DMS53 treated with DMSO at 0.1 percent for 48 hours (cell line): Measurements from ENCODE around the gene ZDHHC24.

Experiments used
- DNase-seq: peaks from one replicate; lab custom pipeline; 2025; ENCODE audit not compliant: unreplicated experiment; lab: John Stamatoyannopoulos, UW

Gene ZDHHC24

DNA sequence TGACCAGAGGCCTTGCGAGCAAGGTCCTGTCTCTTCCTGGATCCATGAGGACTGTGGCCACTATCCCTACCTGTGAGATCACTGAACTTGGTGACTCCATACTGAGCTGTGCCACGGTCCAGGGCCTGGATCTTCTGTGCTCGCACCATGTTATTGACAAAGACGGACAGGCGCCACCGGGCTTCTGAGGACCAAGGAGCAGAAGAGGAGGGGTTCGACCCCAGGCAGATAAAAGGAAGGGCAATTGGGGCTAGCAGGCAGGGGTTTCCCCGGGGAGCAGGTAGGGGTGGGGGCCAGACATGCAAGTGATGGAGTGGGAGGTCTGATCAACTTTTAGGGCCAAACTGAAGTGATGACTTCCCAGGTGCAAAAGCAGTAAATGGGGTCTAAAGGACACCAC, 20.4 kb upstream of the ZDHHC24 start:
- DNase-seq, result no peak

DNA sequence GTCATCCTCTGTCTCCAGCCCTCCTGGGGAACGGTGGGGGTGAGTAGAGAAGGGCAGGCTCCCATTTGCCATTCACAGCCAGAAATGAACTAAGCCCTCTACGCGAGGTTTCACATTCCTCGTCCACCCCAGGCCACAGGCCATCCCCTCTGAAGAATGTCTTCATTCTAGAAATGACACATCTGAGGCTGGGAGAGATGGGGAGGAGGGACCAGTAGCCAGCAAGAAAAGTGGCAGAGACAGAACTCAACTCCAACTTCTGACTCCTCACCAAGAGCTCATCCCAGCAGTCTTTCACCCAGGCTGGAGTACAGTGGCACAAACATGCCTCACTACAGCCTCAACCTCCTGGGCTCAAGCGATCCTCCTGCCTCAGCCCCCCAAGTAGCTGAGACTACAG, 19.1 kb upstream of the ZDHHC24 start:
- no peak for DNase-seq

DNA sequence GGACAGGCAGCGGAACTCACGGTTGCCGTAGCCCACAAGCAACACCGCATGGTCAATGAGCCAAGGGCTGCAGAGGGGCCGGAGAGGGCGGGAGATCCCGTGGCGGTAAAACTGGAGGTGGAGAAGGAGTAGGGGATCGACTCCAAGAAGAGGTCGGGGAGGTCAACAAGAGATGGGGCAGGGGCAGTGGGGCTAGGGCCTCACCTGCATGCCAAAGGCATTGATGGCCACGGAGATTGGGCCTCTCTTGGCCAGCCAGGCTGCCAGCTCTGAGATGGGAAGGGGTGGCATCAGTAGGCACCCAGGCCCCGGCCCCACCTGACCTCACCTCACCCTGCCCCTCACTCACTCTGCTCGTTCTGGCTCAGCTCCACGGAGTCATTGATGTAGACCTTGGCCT, 18.7 kb upstream of the ZDHHC24 start:
- DNase-seq, result no peak

DNA sequence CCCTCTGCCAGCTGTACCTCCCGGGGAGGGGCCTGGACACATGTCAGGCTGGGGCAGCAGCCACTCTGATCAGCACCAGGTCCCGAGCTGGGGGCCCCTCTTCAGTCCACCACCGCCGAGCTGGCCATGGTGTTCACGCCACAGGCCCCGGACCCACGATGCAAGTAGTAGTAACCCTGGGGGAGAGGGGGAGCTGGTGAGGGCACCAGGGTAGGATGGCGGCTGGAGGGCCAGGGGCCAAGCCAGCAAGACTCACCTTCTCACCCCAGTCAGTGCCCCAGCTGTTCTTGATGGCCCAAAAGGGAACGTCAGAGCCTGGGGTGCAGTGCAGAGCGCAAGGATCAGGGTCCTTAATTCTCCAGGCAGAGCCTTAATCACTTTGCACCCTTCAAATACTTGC, 18.0 kb upstream of the ZDHHC24 start:
- no peak for DNase-seq

DNA sequence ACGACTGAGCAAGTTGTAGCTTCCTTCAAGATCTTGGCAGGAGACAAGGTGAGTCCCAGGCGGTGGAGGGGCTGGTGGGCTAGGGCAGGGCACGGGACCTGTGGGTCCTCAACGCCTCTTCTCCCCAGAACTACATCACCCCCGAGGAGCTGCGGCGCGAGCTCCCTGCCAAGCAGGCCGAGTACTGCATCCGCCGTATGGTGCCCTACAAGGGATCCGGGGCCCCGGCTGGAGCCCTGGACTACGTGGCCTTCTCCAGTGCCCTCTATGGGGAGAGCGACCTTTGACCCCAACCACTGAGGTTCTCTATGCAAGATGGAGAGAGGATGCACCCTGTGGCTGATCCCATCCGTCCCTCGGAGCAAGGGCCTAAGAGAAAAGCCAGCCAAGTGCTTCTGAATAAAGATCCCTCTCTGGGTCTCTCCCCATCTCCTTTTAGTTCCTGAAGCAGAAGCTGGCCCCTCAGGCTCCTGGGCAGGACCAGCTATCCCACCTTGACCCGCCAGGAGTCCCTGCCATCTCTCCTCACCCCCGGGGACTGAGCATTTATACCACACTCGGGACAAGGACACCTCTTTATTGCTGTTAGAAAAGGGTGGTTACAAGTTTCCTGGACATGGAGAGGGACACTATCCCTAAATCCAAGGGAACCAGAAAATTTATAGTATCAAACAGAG, 17.2 kb upstream of the ZDHHC24 start:
- no peak for DNase-seq

DNA sequence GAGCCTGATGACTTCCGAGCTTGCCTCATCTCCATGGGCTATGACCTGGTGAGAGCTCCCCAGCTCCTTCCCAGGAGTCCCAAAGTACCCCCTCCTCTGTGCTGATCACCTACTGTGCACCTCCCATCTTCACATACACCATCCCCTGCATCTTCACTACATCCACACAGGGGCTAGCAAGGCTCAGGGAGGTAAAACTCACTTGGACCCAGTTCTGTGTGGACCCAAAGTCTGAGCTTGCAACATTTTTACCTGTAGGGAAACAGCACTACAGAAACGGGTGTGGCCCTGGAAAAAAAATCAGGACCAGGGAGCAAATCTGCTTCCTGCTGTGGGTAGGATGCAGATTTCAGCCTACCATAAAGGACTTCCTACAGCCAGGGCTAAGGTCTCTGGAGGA, 16.4 kb upstream of the ZDHHC24 start:
- no peak for DNase-seq

DNA sequence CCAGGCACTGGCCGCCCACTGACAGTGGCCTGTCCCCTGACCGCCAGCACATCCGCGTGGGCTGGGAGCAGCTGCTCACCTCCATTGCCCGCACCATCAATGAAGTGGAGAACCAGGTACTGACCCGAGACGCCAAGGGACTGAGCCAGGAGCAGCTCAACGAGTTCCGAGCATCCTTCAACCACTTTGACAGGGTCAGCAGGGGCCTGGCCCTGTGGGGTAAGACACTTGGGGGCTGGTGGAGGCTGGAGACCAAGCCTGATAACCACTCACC, 16.1 kb upstream of the ZDHHC24 start:
- DNase-seq, result no peak

DNA sequence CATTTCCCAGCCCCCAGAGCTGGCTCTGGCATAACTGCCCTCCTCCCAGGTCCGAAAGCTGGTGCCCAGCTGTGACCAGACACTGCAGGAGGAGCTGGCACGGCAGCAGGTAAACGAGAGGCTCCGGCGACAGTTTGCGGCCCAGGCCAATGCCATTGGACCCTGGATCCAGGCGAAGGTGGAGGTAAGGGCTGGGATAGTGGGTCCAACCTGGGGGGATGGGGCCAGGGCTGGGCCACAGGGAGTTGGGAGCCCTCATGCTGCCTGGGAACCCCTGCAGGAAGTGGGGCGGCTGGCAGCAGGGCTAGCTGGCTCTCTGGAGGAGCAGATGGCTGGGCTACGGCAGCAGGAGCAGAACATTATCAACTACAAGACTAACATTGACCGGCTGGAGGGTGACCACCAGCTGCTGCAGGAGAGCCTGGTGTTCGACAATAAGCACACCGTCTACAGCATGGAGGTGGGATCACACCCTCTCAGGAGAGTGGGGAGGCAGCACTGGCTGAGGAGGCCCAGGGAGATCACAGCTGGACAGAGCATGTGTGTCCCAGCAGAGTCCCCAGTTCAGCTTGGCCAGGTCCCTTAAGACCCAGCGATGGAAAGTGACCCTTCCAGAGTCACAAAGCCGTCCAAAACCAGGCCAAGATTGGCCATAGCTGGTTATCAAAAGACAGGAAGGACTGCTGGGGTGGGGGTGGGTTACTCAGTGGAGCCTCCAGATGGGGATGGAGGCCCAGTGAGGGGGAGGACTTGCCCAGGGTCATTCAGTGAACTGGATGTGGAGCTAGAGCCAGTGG, 15.5 kb upstream of the ZDHHC24 start:
- no peak for DNase-seq

DNA sequence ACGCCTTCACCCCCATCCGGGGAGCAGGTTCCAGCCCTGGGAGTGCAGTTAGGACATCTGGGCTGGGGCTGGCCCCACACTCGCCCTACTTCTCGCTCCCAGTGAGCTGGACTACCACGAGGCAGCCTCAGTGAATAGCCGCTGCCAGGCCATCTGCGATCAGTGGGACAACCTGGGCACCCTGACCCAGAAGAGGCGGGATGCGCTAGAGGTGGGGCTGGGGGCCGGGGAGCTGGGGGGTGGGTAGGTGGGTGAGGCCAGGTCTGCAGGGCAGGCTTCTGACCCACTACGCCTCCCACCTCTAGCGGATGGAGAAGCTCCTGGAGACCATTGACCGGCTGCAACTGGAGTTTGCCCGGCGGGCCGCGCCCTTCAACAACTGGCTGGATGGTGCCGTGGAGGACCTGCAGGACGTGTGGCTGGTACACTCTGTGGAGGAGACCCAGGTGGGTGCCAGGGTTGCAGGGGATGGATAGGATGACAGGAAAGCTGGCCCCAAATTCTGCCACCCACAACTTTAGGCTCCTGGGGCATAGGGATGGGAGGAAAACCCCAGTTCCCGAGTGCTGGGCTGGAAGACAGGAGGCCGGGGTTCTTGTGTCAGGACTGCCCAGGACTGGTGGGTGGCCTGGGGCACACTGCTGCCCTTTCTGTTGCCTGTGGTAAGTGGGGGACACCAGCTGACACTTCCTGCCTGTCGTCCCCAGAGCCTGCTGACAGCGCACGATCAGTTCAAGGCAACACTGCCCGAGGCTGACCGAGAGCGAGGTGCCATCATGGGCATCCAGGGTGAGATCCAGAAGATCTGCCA, 14.2 kb upstream of the ZDHHC24 start:
- no peak for DNase-seq

DNA sequence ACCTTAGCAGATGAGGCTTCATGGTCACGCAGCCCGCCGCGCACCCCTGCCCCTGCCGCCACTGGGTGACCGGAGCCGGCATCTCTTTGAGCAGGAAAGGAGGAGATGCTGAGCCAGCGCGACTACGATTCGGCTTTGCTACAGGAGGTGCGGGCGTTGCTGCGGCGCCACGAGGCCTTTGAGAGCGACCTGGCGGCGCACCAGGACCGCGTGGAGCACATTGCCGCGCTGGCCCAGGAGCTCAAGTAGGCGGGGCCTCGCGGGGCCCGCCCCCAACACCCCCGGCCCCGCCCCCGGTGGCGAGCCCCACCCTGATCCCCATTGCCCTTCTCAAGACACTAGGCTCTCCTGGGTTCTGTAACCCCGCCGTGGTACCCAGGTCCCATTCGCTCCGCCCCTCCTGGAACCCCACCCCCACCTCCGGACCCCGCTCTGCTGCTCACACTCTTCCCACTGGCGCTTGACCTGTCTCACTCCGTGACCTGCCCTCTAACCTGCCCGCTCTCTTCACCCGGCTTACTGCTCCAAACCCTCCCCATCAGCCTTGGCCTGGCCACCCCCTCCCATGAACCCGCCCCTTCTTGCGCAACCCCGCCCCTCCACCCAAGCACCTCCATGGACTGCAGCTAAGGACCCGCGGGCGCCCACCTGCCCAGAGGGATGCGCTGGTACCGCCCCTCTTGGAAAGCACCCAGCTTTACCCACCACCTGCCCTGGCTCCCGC, 13.5 kb upstream of the ZDHHC24 start:
- peak; percentile 39 for DNase-seq

DNA sequence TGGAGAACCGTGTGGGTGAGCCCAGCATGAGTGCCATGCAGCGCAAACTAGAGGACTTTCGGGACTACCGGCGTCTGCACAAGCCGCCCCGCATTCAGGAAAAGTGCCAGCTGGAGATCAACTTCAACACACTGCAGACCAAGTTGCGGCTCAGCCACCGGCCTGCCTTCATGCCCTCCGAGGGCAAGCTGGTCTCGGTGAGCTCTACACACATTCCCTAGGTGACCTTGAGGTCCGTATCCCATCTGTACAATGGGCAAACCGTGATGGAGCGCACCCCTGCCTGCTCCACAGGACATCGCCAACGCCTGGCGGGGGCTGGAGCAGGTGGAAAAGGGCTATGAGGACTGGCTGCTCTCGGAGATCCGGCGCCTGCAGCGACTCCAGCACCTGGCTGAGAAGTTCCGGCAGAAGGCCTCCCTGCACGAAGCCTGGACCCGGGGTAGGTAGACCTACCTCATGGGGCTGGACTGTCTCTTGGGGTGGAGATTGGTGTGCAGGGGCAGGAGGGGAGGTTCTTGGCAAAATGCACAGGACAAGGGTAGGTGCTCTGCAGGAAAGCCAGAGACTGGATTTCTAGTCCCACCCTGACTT, 12.0 kb upstream of the ZDHHC24 start:
- DNase-seq, result no peak

DNA sequence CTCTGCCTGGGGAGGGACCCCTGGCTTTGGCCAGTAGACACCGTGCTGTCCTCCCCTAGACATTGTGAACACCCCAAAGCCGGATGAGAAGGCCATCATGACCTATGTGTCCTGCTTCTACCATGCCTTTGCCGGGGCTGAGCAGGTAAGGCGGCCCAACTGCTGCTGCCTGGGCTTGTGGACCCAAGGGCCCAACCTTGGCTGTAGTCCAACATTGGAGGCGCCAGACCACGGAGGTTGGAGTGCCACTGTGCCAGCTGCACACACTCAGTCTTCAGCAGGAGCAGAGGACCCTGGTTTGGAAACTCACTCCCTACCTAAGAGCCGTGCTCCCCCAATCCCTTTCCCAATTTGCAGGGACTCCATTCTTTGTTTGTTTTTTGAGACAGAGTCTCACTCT, 10.2 kb upstream of the ZDHHC24 start:
- DNase-seq, result peak; percentile 48

DNA sequence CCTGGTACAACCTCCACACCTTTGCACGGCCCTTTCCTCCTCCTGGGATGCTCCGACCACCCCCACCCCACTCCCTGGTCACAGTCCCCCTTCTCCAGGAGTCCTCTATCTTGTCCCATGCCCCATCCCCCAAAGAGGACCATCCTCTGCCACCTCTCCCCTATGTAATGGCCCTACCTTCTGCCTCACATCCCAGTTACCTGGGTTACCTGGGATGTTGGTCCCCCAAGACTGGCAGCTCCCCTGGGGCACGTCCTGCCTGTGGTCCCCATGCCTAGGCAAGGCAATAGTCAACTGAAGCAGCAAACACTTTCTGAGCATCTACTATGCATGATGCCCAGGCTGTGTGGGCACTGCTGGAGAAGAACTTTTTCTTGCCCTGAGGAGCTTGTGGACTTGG, 9.6 kb upstream of the ZDHHC24 start:
- no peak for DNase-seq

DNA sequence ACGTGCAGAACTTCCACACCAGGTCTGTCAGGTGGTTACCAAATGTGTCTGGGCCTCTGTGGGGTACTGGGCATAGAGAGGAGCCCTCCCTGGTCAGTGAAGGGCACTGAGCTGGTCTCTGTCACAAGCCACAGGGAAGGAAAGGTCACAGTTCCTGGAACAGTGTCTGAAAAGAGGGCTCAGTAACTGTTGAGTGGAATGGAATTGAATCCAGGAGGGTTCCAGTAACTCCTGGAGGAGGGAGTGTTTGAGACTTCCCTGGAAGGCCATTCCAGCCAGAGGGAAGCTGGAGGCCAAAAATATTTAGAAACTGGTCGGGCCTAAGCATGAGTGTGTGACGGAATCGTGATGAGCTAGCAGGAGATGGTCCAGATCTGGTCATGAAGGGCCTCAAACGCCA, 8.8 kb upstream of the ZDHHC24 start:
- DNase-seq, result no peak

DNA sequence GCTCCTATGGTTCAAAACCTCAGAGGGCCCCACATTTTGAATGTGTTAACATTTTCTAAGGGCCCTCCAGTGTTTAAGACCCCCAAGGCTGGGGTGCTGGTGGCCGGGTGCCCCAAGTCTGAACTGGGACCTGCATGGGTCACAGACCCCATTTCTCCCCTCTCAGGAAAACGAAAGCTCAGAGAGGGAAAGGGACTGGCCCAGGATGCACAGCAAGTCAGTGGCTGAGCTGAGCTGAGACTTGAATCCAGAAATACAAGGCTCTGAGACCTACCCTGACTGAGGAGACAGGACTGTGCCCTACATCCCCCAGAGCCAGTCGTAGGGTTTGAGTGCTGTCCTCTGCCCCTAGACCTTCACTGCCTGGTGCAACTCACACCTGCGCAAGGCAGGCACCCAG, 5.0 kb upstream of the ZDHHC24 start:
- DNase-seq, result no peak

DNA sequence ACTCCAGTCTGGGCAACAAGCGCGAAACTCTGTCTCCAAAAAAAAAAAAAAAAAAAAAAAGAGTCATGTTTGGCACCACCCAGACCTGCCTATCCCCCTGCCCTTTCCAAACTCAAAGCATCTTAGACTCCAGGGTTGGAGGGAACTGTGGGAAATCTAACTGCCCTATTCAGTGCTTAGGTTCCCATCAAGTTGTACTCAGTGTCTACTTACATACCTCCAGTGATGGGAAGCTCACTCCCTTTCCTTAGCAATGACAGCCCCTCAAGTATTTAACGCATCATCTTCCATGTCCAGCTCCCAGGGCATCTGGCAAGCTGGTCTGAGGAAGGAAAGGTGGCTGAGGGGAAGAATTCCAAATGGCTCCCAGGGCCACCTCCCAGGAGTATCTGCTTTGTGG, 3.8 kb upstream of the ZDHHC24 start:
- no peak for DNase-seq

DNA sequence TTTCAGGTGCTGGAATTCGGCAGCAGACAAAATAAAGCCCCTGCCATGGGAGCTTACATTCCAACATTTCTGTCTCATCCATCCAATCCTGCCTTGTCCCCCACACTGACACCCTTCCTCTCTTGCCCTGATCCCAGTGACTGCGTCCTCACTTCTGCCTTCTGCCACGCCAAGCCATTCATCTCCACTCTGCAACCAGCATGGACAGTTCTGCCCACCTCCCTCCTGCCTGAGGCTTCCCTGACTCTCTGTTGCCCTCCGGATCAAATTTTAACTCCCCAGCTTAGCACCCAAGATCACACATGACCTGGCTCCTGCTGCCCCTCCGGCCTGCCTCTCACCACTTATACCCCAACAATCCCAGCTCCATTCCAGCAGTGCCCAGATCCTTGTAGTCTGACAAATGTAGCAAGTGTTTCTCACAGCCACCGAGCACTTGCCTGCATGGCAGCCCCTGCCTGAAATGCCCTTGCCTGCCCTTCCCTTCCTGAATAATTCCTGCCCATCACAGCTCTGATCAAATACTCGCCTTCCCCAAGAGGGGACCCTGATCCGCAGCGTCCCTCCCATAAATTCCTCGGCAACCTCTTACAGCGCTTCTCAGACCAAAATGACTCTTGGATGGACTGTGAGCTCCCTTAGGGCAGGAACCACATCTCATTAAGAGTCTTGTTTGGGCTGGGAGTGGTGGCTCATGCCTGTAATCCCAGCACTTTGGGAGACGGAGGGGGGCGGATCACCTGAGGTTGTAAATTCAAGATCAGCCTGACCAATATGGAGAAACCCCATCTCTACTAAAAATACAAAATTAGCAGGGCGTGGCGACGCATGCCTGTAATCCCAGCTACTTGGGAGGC, 3.2 kb upstream of the ZDHHC24 start:
- DNase-seq, result no peak

DNA sequence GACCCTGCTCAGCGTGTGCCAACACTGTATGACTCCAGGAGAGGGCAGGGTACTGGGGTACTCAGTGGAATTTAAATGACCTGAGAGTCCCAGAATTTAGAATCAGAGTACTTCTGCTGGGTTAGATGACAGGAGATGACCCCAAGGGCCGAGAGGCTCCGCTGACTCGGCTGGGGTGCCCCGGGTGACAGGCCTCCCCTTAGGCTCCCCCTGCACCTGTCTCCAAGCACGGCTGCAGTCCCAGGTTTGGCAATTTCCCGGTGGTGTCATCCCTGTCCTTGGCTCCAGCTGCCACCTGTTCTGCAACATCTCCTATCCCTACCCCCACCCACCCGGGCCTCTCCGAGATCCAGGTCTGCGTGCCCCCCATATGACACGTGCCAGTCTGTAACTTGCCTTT, 2.2 kb upstream of the ZDHHC24 start:
- DNase-seq, result no peak

DNA sequence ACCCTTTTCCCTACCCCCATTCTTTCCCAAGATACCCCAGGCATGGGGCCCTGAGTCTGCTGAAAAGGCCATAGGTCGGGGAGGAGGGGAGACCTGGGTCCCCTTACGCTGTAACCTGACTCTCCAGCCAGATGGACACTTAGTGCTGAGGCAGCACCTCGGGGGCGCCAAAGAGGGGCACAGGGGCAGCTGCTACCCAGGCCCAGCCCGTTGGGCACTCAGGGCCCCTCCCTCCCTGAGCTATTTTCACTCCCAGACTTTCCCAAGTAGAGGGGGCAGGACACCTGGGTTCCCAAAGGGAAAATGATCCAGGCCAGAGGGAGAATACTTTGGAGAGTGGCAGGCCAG, 1.8 kb upstream of the ZDHHC24 start:
- DNase-seq, result no peak

DNA sequence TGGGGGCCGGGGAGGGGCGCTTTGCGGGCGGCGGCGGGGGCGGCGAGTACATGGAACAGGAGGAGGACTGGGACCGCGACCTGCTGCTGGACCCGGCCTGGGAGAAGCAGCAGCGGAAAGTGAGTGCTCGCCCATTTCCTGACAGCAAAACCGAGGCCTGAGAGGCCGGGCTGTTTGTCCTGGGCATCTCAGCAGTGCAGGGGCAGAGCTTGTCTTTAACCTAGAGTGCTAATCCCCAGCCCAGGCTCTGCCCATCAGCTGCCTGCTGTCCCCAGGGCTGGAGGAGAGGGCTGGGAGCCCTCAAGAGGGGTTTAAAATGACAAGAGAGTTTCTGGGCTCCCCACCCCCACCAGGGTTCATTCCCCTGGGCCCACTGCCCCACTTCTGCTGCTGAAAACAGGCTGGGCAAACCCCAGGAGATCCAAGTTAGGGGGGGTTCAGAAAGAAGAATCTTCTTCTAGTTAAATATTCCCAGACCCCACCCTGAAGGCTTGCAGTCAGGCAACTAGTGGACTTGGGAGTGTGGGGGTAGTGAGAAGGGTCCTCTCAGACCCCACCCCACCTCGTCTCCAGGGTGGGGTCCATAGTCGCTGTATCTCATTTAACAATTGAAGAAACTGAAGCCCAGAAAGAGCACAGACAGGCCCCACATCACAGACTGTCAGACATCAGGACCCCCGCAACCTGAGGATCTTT, 1.3 kb upstream of the ZDHHC24 start:
- no peak for DNase-seq
